Caco-2 (cell line): ENCODE results near the gene CHM. TPM values are rescaled to one million over a fixed set of nuclear protein-coding genes. Genes with fewer than 3 reads are reported as not detected.

Source experiments
- BruUV-seq: library from RNA; stranded (reverse); fragments of 400-500 nt; replicated peaks from 2 replicates; lab custom pipeline; 2021; lab: Mats Ljungman, UMichigan
- CTCF ChIA-PET: fragments of 300-600 bp; sonication (Branson Sonifier 250); formaldehyde crosslinking; loops from one replicate; lab custom pipeline; 2022; ENCODE audit warnings: antibody characterized with exemption; lab: Charles Lee
- POLR2A ChIA-PET: fragments of 300-600 bp; sonication (Branson Sonifier 250); formaldehyde crosslinking; loops from one replicate; lab custom pipeline; 2022; ENCODE audit warnings: antibody characterized with exemption; lab: Charles Lee
- DNase-seq, 2 experiments: peaks; one replicate each; pipeline versions ENCODE4 v3.0.0 to v3.0.0-alpha.2; 2020 to 2022
- H3K27me3 ChIP-seq: replicated peaks from 2 replicates; pipeline ENCODE4 v1.6.0; 2011; ENCODE audit warnings: low read length; ENCODE audit not compliant: control insufficient read depth, insufficient read depth
- H3K36me3 ChIP-seq: 2 replicates; pipeline ENCODE4 v1.5.1; 2011; ENCODE audit warnings: low read length; ENCODE audit not compliant: control insufficient read depth, insufficient read depth
- H3K4me1 ChIP-seq: fragments of 250-450 bp; sonication (Bioruptor Pico); 2 replicates; pipeline ENCODE4 v1.5.1; 2020; ENCODE audit warnings: mild to moderate bottlenecking
- H3K4me3 ChIP-seq: 2 replicates; pipeline ENCODE4 v1.5.1; 2011; ENCODE audit warnings: low read depth, mild to moderate bottlenecking, control low read depth, low read length
- H3K9me3 ChIP-seq: fragments of 250-450 bp; sonication (Bioruptor Pico); 2 replicates; pipeline ENCODE4 v1.5.1; 2020; ENCODE audit warnings: mild to moderate bottlenecking, moderate library complexity
- H3K27ac Mint-ChIP-seq: one replicate; pipeline ENCODE4 v1.8.0; 2022; ENCODE audit warnings: mixed read lengths; ENCODE audit not compliant: unreplicated experiment
- H3K27me3 Mint-ChIP-seq: one replicate; pipeline ENCODE4 v1.8.0; 2022; ENCODE audit warnings: mixed read lengths; ENCODE audit not compliant: insufficient read depth, unreplicated experiment
- H3K36me3 Mint-ChIP-seq: one replicate; pipeline ENCODE4 v1.8.0; 2022; ENCODE audit warnings: mild to moderate bottlenecking, mixed read lengths; ENCODE audit not compliant: insufficient read depth, unreplicated experiment
- H3K4me1 Mint-ChIP-seq: one replicate; pipeline ENCODE4 v1.8.0; 2022; ENCODE audit warnings: low read depth, mixed read lengths; ENCODE audit not compliant: unreplicated experiment
- H3K4me3 Mint-ChIP-seq: one replicate; pipeline ENCODE4 v1.8.0; 2022; ENCODE audit warnings: mild to moderate bottlenecking, moderate library complexity, mixed read lengths; ENCODE audit not compliant: unreplicated experiment
- H3K9me3 Mint-ChIP-seq: one replicate; pipeline ENCODE4 v1.8.0; 2022; ENCODE audit warnings: mixed read lengths; ENCODE audit not compliant: unreplicated experiment
- intact Hi-C: fragments of 100-400 bp; cut with micrococcal nuclease; formaldehyde crosslinking; loops from one replicate; pipeline ENCODE4 v1.10.0; 2022; ENCODE audit not compliant: unreplicated experiment
- total RNA-seq: library from RNA; stranded (reverse); gene quantifications from 2 replicates; pipeline ENCODE4 v1.2.3, GENCODE V29; 2022
- TF ChIP-seq, protein P1 (sequence below), 2 experiments: fragments of 200-600 bp in 1 of 2; IDR thresholded peaks; 1 replicate in 1 of 2; 2 replicates in 1 of 2; pipeline versions ENCODE4 v1.5.1 to v1.8.0; 2011 to 2022; ENCODE audit warnings: antibody characterized with exemption in 1 of 2, control low read depth in 1 of 2, inconsistent platforms in 1 of 2, low read depth in 1 of 2, low read length in 1 of 2, mild to moderate bottlenecking in 1 of 2, moderate library complexity in 1 of 2; ENCODE audit not compliant: insufficient read depth in 1 of 2, severe bottlenecking in 1 of 2, unreplicated experiment in 1 of 2

Gene CHM
- total RNA-seq, 1 experiment from 2014 or later: 24.0 TPM

DNA sequence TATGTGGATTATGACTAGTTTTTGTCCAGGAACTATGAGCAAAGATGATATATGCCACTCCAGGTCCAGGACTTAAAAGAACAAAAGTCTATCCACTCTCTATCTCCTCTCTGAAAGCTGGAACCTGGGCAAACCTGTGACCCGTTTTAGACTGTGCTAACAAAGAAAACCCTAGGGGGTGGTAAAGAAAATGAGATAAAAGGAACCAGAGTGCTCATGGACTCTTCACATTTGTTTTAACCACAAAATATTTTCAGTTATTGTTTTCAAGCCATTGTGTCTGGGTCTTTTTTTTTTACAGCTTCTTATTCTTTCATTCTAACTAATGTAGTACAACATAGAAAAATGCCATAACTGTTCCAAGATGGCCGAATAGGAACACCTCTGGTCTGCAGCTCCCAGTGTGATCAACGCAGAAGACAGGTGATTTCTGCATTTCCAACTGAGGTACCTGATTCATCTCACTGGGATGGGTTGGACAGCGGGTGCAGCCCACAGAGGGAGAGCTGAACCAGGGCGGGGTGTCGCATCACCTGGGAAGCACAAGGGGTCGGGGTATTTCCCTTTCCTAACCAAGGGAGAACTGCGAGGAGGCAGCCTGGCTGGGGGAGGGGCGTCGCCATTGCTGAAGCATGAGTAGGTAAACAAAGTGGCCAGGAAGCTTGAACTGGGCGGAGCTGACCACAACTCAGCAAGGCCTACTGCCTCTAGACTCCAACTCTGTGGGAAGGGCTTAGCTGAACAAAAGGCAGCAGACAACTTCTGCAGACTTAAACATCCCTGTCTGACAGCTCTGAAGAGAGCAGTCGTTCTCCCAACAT lies 45.1 kb downstream of the CHM start:
- intact Hi-C loops: loop anchor here (1.0 to 5.0 kb wide), 3 partner anchors 10 to 150 kb away; partner anchors contain the start of gene CHM
- peak; percentile 76 to 77 for DNase-seq
- Mint-ChIP-seq H3K36me3 (no peaks in the 10 kb centered on the region), H3K9me3 (no peaks in the 10 kb centered on the region), H3K4me3 (peak overlapping the region; percentile 63), H3K27me3 (no peaks in the 10 kb centered on the region), H3K4me1 (peaks cover 7% of the 10 kb centered on the region), H3K27ac (peak overlapping the region; percentile 45)
- POLR2A ChIA-PET: no interaction called here
- Histone ChIP-seq H3K27me3 (no peaks in the 10 kb centered on the region), H3K4me1 (no peaks in the 10 kb centered on the region), H3K4me3 (peak overlapping the region; percentile 4; the same call in 1 of the 2 replicates), H3K36me3 (no peaks in the 10 kb centered on the region), H3K9me3 (no peaks in the 10 kb centered on the region)
- TF ChIP-seq, protein P1, sequence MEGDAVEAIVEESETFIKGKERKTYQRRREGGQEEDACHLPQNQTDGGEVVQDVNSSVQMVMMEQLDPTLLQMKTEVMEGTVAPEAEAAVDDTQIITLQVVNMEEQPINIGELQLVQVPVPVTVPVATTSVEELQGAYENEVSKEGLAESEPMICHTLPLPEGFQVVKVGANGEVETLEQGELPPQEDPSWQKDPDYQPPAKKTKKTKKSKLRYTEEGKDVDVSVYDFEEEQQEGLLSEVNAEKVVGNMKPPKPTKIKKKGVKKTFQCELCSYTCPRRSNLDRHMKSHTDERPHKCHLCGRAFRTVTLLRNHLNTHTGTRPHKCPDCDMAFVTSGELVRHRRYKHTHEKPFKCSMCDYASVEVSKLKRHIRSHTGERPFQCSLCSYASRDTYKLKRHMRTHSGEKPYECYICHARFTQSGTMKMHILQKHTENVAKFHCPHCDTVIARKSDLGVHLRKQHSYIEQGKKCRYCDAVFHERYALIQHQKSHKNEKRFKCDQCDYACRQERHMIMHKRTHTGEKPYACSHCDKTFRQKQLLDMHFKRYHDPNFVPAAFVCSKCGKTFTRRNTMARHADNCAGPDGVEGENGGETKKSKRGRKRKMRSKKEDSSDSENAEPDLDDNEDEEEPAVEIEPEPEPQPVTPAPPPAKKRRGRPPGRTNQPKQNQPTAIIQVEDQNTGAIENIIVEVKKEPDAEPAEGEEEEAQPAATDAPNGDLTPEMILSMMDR (IDR thresholded peaks at IDR 0.05; ENCODE audit: insufficient read depth in 1 of 2, low read depth in 1 of 2, low read length in 1 of 2, severe bottlenecking in 1 of 2, unreplicated experiment in 1 of 2): no peak
- CTCF ChIA-PET: interaction anchor here (0.6 kb wide), 1 partner anchor 29 kb away, joined by 14 read pairs; no protein-coding TSS in a partner anchor
- BruUV-seq: no TSS peak

DNA sequence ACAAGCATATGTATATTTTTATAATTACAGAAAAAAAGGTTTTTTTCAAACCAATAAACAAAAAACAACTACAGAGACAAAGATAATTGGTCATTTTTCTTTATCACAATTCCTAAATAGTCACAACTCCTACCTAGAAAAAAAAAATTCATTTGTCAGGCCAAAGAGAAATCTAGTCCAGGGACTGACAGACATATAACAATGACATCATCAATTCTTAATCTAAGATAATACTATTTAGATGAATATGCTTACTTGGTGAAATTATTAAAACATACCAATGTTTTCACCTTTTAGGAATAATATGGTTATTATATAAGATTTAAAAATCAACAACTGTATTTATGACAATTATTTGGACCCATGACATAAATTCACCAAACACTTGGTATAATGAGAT lies 48.4 kb downstream of the CHM start:
- no peaks in the 10 kb centered on the region for H3K4me1 ChIP-seq
- BruUV-seq: no TSS peak
- no peaks in the 10 kb centered on the region for H3K36me3 ChIP-seq
- intact Hi-C loops: no loop called here
- H3K27me3 ChIP-seq: no peaks in the 10 kb centered on the region
- peaks cover 13% of the 10 kb centered on the region for H3K4me1 Mint-ChIP-seq
- TF ChIP-seq, protein P1 (IDR thresholded peaks at IDR 0.05; ENCODE audit: insufficient read depth in 1 of 2, low read depth in 1 of 2, low read length in 1 of 2, severe bottlenecking in 1 of 2, unreplicated experiment in 1 of 2): no peak
- H3K27ac Mint-ChIP-seq: no peak overlapping the region
- POLR2A ChIA-PET: no interaction called here
- H3K27me3 Mint-ChIP-seq: no peaks in the 10 kb centered on the region
- H3K4me3 Mint-ChIP-seq: no peak overlapping the region
- CTCF ChIA-PET: no interaction called here
- no peaks in the 10 kb centered on the region for H3K9me3 Mint-ChIP-seq
- H3K4me3 ChIP-seq: no peak overlapping the region
- no peaks in the 10 kb centered on the region for H3K9me3 ChIP-seq
- no peaks in the 10 kb centered on the region for H3K36me3 Mint-ChIP-seq
- no peak for DNase-seq

DNA sequence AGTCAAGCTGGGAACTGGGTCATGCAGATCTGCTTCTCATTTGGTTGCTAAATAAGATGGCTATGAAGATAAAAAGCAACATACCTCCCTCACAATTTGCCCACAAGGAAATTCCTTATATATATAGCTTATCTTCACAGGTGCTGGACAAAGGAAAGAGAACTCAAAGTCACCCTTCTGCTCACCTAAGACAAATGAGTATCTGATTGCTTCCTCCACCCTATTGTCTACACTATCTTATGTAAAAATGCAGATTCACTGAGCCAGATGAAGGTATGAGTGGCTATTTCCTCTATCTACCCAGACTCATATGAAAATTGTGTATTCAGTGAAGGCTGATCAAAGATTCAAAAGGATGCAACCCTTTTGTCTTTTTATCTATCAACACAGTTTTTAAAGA lies 50.8 kb downstream of the CHM start:
- ChIA-PET POLR2A (no interaction called here), CTCF (no interaction called here)
- no peak overlapping the region for H3K4me3 Mint-ChIP-seq
- BruUV-seq: no TSS peak
- no peak for DNase-seq
- H3K36me3 Mint-ChIP-seq: no peaks in the 10 kb centered on the region
- Histone ChIP-seq H3K27me3 (no peaks in the 10 kb centered on the region), H3K9me3 (no peaks in the 10 kb centered on the region), H3K4me3 (no peak overlapping the region), H3K36me3 (no peaks in the 10 kb centered on the region), H3K4me1 (no peaks in the 10 kb centered on the region)
- peaks cover 15% of the 10 kb centered on the region for H3K4me1 Mint-ChIP-seq
- H3K27ac Mint-ChIP-seq: no peak overlapping the region
- H3K9me3 Mint-ChIP-seq: no peaks in the 10 kb centered on the region
- intact Hi-C loops: no loop called here
- TF ChIP-seq, protein P1 (IDR thresholded peaks at IDR 0.05; ENCODE audit: insufficient read depth in 1 of 2, low read depth in 1 of 2, low read length in 1 of 2, severe bottlenecking in 1 of 2, unreplicated experiment in 1 of 2): no peak
- H3K27me3 Mint-ChIP-seq: no peaks in the 10 kb centered on the region
